ENCODE measurements around the gene SPNS3. TPM values are rescaled to one million over a fixed set of nuclear protein-coding genes. Genes with fewer than 3 reads are reported as not detected.

The SPNS3 gene
- total RNA-seq, 1 donor from 2014 or later = not detected

- no peaks in the 10 kb centered on the region for H3K9me3 Mint-ChIP-seq (ENCODE audit: low read depth)
- no peak overlapping the region for H3K27ac Mint-ChIP-seq
- TF ChIP-seq CTCF (IDR thresholded peaks at IDR 0.05; ENCODE audit: unreplicated experiment) = no peak
- H3K4me3 Mint-ChIP-seq (ENCODE audit: low read depth) = no peak overlapping the region
- DNase-seq (ENCODE audit: low spot score, unreplicated experiment) = no peak
- no peaks in the 10 kb centered on the region for H3K4me1 Mint-ChIP-seq (ENCODE audit: low read depth)
- peaks cover 4% of the 10 kb centered on the region for H3K27me3 Mint-ChIP-seq
- no peaks in the 10 kb centered on the region for H3K36me3 Mint-ChIP-seq (ENCODE audit: insufficient read depth)
These were observed 35.8 kb downstream of the SPNS3 start for GRCh38 chr17:4469552-4469951.

DNA sequence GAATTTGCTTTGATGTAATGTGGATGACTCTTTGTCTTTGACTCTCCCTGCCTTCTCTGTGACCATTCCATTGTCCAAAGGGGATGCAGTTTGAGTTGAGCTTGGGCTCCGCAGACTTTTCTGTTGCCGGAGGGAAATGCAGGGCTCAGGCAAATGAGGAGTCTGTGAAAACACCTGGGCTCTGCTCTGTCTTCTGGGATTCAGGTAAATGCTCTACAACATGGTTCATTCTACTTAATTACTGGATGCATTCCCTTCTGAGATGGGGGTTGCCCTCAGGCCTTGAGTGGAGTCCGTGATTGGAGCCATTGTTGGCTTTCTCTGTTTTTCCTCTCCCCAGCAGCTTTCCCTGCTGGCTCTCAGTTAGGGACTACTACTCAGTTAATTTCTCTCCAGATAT lies 38.5 kb downstream of the SPNS3 start:
- Mint-ChIP-seq H3K27me3 (peaks cover 6% of the 10 kb centered on the region), H3K9me3 (ENCODE audit: low read depth) (no peaks in the 10 kb centered on the region), H3K27ac (no peak overlapping the region), H3K36me3 (ENCODE audit: insufficient read depth) (no peaks in the 10 kb centered on the region), H3K4me1 (ENCODE audit: low read depth) (no peaks in the 10 kb centered on the region), H3K4me3 (ENCODE audit: low read depth) (no peak overlapping the region)
- TF ChIP-seq CTCF (IDR thresholded peaks at IDR 0.05; ENCODE audit: unreplicated experiment) = no peak
- no peak for DNase-seq (ENCODE audit: low spot score, unreplicated experiment)

- H3K9me3 Mint-ChIP-seq (ENCODE audit: low read depth) = no peaks in the 10 kb centered on the region
- DNase-seq (ENCODE audit: low spot score, unreplicated experiment) = no peak
- no peaks in the 10 kb centered on the region for H3K36me3 Mint-ChIP-seq (ENCODE audit: insufficient read depth)
- no peaks in the 10 kb centered on the region for H3K4me1 Mint-ChIP-seq (ENCODE audit: low read depth)
- no peak for TF ChIP-seq CTCF (IDR thresholded peaks at IDR 0.05; ENCODE audit: unreplicated experiment)
- peaks cover 6% of the 10 kb centered on the region for H3K27me3 Mint-ChIP-seq
- H3K27ac Mint-ChIP-seq = no peak overlapping the region
- no peak overlapping the region for H3K4me3 Mint-ChIP-seq (ENCODE audit: low read depth)
These were observed 40.4 kb downstream of the SPNS3 start for GRCh38 chr17:4474093-4474492.

DNA sequence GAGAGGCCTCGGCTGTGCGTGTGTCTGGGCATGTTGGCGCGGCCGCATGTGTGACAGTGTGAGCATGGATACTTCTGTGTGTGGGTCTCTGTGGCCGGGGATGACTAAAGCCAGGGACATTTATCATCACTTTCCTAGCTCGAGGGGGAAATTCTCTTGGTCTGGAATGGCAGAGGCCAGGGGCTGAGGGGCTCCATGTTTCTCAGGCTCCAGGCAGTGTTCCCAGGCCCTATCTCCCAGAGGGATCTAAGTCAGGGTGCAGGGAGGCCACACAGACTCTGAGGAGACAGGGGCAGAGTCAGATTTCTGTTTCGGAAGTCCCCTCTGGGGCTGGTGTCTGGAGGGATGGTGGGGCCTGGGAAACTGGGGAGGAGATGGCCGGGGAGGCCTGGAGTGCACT lies 41.3 kb downstream of the SPNS3 start:
- Mint-ChIP-seq H3K27me3 (peaks cover 6% of the 10 kb centered on the region), H3K36me3 (ENCODE audit: insufficient read depth) (no peaks in the 10 kb centered on the region), H3K4me1 (ENCODE audit: low read depth) (no peaks in the 10 kb centered on the region), H3K9me3 (ENCODE audit: low read depth) (no peaks in the 10 kb centered on the region), H3K27ac (no peak overlapping the region), H3K4me3 (ENCODE audit: low read depth) (no peak overlapping the region)
- no peak for DNase-seq (ENCODE audit: low spot score, unreplicated experiment)
- TF ChIP-seq CTCF (IDR thresholded peaks at IDR 0.05; ENCODE audit: unreplicated experiment) = no peak

DNA sequence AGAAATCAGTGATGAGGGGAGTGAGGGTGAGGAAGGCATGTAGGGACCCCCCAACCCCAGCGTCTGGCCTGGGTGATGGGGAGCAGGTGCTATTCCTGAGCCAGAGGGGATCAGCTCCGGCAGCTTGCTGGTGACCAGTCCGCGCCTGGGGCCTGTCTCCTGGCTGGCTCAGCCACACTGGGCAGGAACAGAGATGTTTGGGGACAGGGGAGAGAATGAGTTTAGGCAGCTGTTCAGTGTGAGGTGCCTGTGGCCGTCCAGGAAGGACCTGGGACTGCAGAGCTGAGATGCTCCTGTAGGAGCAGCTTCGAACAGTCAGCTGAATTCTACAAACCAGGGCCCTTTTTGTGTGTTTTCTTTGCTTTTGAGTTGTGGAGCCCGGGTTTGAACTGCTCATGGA lies 41.7 kb downstream of the SPNS3 start:
- peaks cover 6% of the 10 kb centered on the region for H3K27me3 Mint-ChIP-seq

More for the DNA sequence above, 41.7 kb downstream of the SPNS3 start:
- H3K9me3 Mint-ChIP-seq (ENCODE audit: low read depth) = no peaks in the 10 kb centered on the region
- DNase-seq (ENCODE audit: low spot score, unreplicated experiment) = no peak
- no peak overlapping the region for H3K27ac Mint-ChIP-seq
- TF ChIP-seq CTCF (IDR thresholded peaks at IDR 0.05; ENCODE audit: unreplicated experiment) = no peak
- H3K36me3 Mint-ChIP-seq (ENCODE audit: insufficient read depth) = no peaks in the 10 kb centered on the region
- no peak overlapping the region for H3K4me3 Mint-ChIP-seq (ENCODE audit: low read depth)
- peaks cover 4% of the 10 kb centered on the region for H3K4me1 Mint-ChIP-seq (ENCODE audit: low read depth)

Data from progenitor cell of endocrine pancreas (in vitro differentiated cells).